OCI-LY7 (cell line): Measurements from ENCODE around the gene SMAD6. TPM values are rescaled to one million over a fixed set of nuclear protein-coding genes. Genes with fewer than 3 reads are reported as not detected.

ENCODE experiments used
- BruUV-seq: library from RNA; stranded (reverse); fragments of 400-500 nt; replicated peaks from 2 replicates; lab custom pipeline; 2021; lab: Mats Ljungman, UMichigan
- CTCF ChIA-PET: fragments of 300-600 bp; sonication (Branson Sonifier 250); formaldehyde crosslinking; loops from one replicate; lab custom pipeline; 2022; ENCODE audit warnings: antibody characterized with exemption; ENCODE audit not compliant: unreplicated experiment; lab: Charles Lee
- POLR2A ChIA-PET: fragments of 300-600 bp; sonication (Branson Sonifier 250); formaldehyde crosslinking; loops from one replicate; lab custom pipeline; 2022; ENCODE audit warnings: antibody characterized with exemption; lab: Charles Lee
- DNase-seq: peaks from one replicate; pipeline ENCODE4 v3.0.0-alpha.2; 2015; ENCODE audit warnings: low spot score
- H2AFZ ChIP-seq: fragments of 200-600 bp; sonication (generic), shearing (Covaris generic); 2 replicates; pipeline ENCODE4 v1.6.1; 2014; ENCODE audit warnings: mild to moderate bottlenecking, antibody characterized with exemption, low read length, moderate library complexity
- H3K27ac ChIP-seq: fragments of 200-600 bp; sonication (generic); 2 replicates; pipeline ENCODE4 v1.5.1; 2014; ENCODE audit warnings: mixed run types, low read depth, mild to moderate bottlenecking, moderate library complexity, low read length, inconsistent platforms; ENCODE audit not compliant: poor library complexity, severe bottlenecking
- H3K36me3 ChIP-seq: fragments of 200-600 bp; sonication (generic); 2 replicates; pipeline ENCODE4 v1.6.1; 2014; ENCODE audit warnings: mild to moderate bottlenecking, antibody characterized with exemption, low read length, moderate library complexity, mixed read lengths; ENCODE audit not compliant: insufficient read depth
- H3K4me1 ChIP-seq: fragments of 200-600 bp; sonication (generic); 2 replicates; pipeline ENCODE4 v1.5.1; 2014; ENCODE audit warnings: mild to moderate bottlenecking, low read length; ENCODE audit not compliant: insufficient read depth, poor library complexity, severe bottlenecking
- H3K4me2 ChIP-seq: fragments of 200-600 bp; sonication (generic); 2 replicates; pipeline ENCODE4 v1.6.1; 2014; ENCODE audit warnings: mild to moderate bottlenecking, low read length
- H3K4me3 ChIP-seq: fragments of 200-600 bp; sonication (generic); 2 replicates; pipeline ENCODE4 v1.5.1; 2014; ENCODE audit warnings: mild to moderate bottlenecking, low read depth, low read length; ENCODE audit not compliant: poor library complexity, severe bottlenecking
- H3K79me2 ChIP-seq: fragments of 200-600 bp; sonication (generic); 2 replicates; pipeline ENCODE4 v1.6.1; 2016; ENCODE audit warnings: low read depth, mild to moderate bottlenecking, low read length, moderate library complexity, mixed read lengths; ENCODE audit not compliant: insufficient read depth
- H3K9me2 ChIP-seq: fragments of 200-600 bp; sonication (generic); 2 replicates; pipeline ENCODE4 v1.6.1; 2016; ENCODE audit warnings: mild to moderate bottlenecking, low read length, mixed read lengths; ENCODE audit not compliant: insufficient read depth
- H3K9me3 ChIP-seq: fragments of 200-600 bp; sonication (generic); 2 replicates; pipeline ENCODE4 v1.6.1; 2014; ENCODE audit warnings: mild to moderate bottlenecking, mixed run types, low read length, mixed read lengths
- H4K20me1 ChIP-seq: fragments of 200-600 bp; sonication (generic); 2 replicates; pipeline ENCODE4 v1.6.1; 2014; ENCODE audit warnings: mild to moderate bottlenecking, antibody characterized with exemption, low read length, moderate library complexity, mixed read lengths; ENCODE audit not compliant: insufficient read depth
- EZH2phosphoT487 ChIP-seq: fragments of 200-600 bp; sonication (generic); IDR thresholded peaks from 2 replicates; pipeline ENCODE4 v1.6.1; 2018; ENCODE audit warnings: low read depth, borderline replicate concordance, mild to moderate bottlenecking, mixed run types, antibody characterized with exemption, low read length, moderate library complexity, mixed read lengths
- intact Hi-C: fragments of 100-400 bp; cut with micrococcal nuclease; formaldehyde crosslinking; loops from one replicate; pipeline ENCODE4 v1.10.0; 2022; ENCODE audit not compliant: unreplicated experiment
- total RNA-seq, 2 experiments: library from RNA; depleted of rRNA in 1 of 2; stranded (reverse); fragments of >200 nt in 1 of 2; shearing (Covaris generic) in 1 of 2; gene quantifications; 2 replicates each; pipeline ENCODE4 v1.2.3, GENCODE V29; 2014 to 2022
- TF ChIP-seq, protein P1 (sequence below): fragments of 200-600 bp; sonication (generic); conservative IDR thresholded peaks from 2 replicates; pipeline ENCODE4 v1.5.1; 2014; ENCODE audit warnings: mild to moderate bottlenecking, antibody characterized with exemption, low read length, moderate library complexity, mixed read lengths

SMAD6 gene
- total RNA-seq, 2 experiments from 2014 or later, result 14.6 to 16.1 TPM

DNA sequence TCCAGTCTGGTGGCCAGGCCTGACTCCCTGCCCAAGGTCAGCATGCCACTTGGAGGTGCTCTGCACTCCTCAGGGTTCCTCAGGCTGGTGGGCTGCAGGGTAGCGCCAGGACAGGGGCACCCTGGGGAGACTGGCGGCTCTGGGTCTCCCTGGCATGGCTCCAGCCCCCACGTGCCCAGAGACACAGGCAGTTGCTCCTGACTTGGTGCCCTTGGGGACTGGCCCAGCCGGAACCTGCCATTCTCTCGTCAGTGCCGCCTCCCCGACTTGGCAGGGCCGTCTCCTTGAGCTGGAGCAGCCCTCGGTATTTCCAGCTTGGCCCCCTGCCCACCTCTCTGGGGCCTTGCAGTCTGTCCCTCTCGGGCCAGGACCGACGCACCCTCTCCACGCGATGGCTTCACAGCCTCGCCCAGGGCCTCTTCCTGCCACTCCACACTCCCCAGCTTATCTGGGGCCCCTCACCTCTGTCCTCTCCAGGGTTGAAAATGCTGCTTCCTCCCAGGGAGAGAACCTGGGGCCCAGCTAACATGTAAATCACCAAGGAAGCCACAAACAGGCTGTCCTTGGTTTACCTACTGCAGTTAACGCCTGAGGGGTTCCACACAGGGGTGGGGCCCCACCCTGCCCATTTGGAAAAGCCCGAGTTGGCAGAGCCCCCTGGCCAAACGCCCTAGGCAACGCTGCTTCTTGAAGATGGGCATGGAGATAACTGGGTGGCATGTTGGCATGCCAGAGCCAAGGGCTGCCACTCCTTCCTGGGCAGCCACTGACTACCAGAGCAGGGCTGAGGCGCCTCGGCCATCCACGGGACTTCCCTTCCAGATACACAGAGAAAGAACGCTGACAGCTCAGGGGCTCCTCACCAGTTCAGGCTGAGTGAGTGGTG, 61.4 kb downstream of the SMAD6 start:
- Histone ChIP-seq H3K36me3 (no peaks in the 10 kb centered on the region; the same call in 1 of the 2 replicates), H4K20me1 (no peaks in the 10 kb centered on the region), H3K79me2 (no peaks in the 10 kb centered on the region), H3K9me3 (no peaks in the 10 kb centered on the region), H3K4me2 (no peak overlapping the region), H3K4me3 (no peak overlapping the region), H2AFZ (no peak overlapping the region), H3K27ac (no peak overlapping the region), H3K4me1 (no peaks in the 10 kb centered on the region), H3K9me2 (no peaks in the 10 kb centered on the region)
- DNase-seq, result no peak
- BruUV-seq, result no TSS peak
- CTCF ChIA-PET, result no interaction called here
- TF ChIP-seq EZH2phosphoT487, result no peak
- TF ChIP-seq, protein P1, sequence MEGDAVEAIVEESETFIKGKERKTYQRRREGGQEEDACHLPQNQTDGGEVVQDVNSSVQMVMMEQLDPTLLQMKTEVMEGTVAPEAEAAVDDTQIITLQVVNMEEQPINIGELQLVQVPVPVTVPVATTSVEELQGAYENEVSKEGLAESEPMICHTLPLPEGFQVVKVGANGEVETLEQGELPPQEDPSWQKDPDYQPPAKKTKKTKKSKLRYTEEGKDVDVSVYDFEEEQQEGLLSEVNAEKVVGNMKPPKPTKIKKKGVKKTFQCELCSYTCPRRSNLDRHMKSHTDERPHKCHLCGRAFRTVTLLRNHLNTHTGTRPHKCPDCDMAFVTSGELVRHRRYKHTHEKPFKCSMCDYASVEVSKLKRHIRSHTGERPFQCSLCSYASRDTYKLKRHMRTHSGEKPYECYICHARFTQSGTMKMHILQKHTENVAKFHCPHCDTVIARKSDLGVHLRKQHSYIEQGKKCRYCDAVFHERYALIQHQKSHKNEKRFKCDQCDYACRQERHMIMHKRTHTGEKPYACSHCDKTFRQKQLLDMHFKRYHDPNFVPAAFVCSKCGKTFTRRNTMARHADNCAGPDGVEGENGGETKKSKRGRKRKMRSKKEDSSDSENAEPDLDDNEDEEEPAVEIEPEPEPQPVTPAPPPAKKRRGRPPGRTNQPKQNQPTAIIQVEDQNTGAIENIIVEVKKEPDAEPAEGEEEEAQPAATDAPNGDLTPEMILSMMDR, result no peak
- POLR2A ChIA-PET, result no interaction called here
- intact Hi-C loops, result no loop called here

DNA sequence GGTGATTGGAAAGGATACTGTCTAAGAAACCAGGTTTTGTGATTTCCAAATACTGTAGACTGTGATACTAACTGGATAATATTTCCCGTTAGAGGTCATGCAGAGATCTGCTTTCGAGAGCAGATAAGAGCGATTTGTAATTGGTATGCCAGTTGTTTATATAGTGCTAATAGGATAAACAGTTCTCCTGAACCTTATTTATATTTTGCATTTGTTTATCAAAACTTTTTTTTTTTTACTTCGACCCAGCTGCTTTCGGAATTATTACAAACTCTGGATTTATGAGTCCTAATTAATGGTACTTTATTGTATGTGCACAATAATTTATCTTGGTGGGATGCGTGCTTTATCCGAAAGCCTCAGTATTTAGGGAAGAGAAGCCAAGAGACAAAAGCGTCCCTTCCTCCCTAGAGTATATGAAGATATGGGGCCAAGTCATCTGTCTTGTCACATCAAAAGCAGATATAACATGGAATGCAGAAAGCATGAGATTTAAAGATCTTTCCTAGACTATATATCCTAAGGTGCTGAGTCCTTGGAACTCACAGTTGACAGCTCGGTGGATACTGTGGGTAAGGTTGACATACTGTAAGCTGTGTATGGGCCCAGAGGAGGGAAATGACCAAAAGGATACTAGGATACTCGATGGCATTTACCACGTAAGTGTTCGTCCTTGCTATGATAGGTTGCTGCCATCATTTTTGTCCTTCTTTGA, 62.2 kb downstream of the SMAD6 start:
- H3K79me2 ChIP-seq, result no peaks in the 10 kb centered on the region
- intact Hi-C loops, result no loop called here
- no peak overlapping the region for H3K27ac ChIP-seq
- CTCF ChIA-PET, result interaction anchor here (0.5 kb wide), 1 partner anchor 33 kb away, joined by 3 read pairs; no protein-coding TSS in a partner anchor
- no peaks in the 10 kb centered on the region for H4K20me1 ChIP-seq
- H3K9me3 ChIP-seq, result no peaks in the 10 kb centered on the region
- no peaks in the 10 kb centered on the region for H3K4me1 ChIP-seq
- H3K4me2 ChIP-seq, result no peak overlapping the region
- no peak overlapping the region for H2AFZ ChIP-seq
- no peak for DNase-seq
- no peak overlapping the region for H3K4me3 ChIP-seq
- no TSS peak for BruUV-seq
- no peak for TF ChIP-seq EZH2phosphoT487
- TF ChIP-seq, protein P1, result no peak
- H3K36me3 ChIP-seq, result no peaks in the 10 kb centered on the region; the same call in 1 of the 2 replicates
- H3K9me2 ChIP-seq, result no peaks in the 10 kb centered on the region
- POLR2A ChIA-PET, result no interaction called here
